Colonic mucosa (tissue), 4 donors: ENCODE data around the gene NPPB. TPM values are rescaled to one million over a fixed set of nuclear protein-coding genes. Genes with fewer than 3 reads are reported as not detected.
"Not testable (repeated sequence)": the region's sequence is repeated elsewhere in the genome, so short reads cannot be mapped to it uniquely, and the experiment has no call there.

Source experiments
- DNase-seq: peaks from one replicate; pipeline ENCODE4 v3.0.0-alpha.2; 2020
- H3K27ac ChIP-seq: fragments of 200-600 bp; one replicate; pipeline ENCODE4 v1.8.0; 2021
- H3K27me3 ChIP-seq: fragments of 200-600 bp; one replicate; pipeline ENCODE4 v1.8.0; 2021
- H3K36me3 ChIP-seq: fragments of 200-600 bp; one replicate; pipeline ENCODE4 v1.8.0; 2021
- H3K4me1 ChIP-seq: fragments of 200-600 bp; one replicate; pipeline ENCODE4 v1.8.0; 2021; ENCODE audit warnings: mild to moderate bottlenecking
- H3K4me3 ChIP-seq: fragments of 200-600 bp; one replicate; pipeline ENCODE4 v1.8.0; 2021
- H3K9ac ChIP-seq, 2 donors: one replicate each; pipeline ENCODE4 v1.7.0; 2013; ENCODE audit warnings: control low read depth in 2 of 2, low read depth in 2 of 2, low read length in 2 of 2
- H3K9me3 ChIP-seq: fragments of 200-600 bp; one replicate; pipeline ENCODE4 v1.8.0; 2021
- intact Hi-C: fragments of 100-400 bp; cut with DNase I; formaldehyde crosslinking; loops from one replicate; pipeline ENCODE4 v1.14.1; 2022
- total RNA-seq, 2 donors: library from RNA; stranded (reverse); fragmentation: NEBNext Ultra II Directional in 1 of 2; extraction: Animal tissue kit (Norgen Biotek cat#: 25700) in 1 of 2; gene quantifications; one replicate each; pipeline ENCODE4 v1.2.1, GENCODE V29; 2021
- TF ChIP-seq, protein P1 (sequence below): fragments of 200-600 bp; IDR thresholded peaks from one replicate; pipeline ENCODE4 v1.8.0; 2022; ENCODE audit warnings: antibody characterized with exemption, mild to moderate bottlenecking
- donor health status: healthy.
- donor health status: DM: no; HTN: no; CAD: no.
- donor health status: DM: no; HTN: no; CAD: no.

NPPB gene
- total RNA-seq = not detected

DNA sequence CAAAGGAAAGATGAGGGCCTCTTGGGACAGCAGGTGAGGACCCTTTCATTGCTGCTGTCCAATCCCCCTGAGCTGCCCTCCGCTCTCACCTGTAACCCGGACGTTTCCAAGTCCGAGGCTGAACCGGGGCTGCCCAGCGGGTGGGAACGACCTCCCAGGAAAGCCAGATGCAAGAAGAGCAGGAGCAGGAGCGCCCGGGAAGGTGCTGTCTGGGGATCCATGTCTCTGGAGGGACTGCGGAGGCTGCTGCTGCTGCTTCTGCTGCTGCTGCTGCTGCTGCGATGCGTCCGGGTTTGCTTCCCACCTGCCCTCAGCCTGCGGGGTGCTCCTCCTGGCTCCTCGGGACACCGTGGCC lies at the start of gene NPPB:
Gene NPPB (minus strand): TSS at position 333 of the 355 bp plus-strand sequence. CDS start 112 bp downstream, at position 221.
- Histone ChIP-seq H3K36me3 (no peaks in the 10 kb centered on the region), H3K4me1 (no peaks in the 10 kb centered on the region), H3K9ac (no peak within 1 kb of the TSS), H3K4me3 (no peak within 1 kb of the TSS), H3K27ac (no peak within 1 kb of the TSS), H3K27me3 (peaks cover 23% of the 10 kb centered on the region), H3K9me3 (no peaks in the 10 kb centered on the region)
- intact Hi-C loops = no loop called here
- no peak for DNase-seq
- TF ChIP-seq, protein P1, sequence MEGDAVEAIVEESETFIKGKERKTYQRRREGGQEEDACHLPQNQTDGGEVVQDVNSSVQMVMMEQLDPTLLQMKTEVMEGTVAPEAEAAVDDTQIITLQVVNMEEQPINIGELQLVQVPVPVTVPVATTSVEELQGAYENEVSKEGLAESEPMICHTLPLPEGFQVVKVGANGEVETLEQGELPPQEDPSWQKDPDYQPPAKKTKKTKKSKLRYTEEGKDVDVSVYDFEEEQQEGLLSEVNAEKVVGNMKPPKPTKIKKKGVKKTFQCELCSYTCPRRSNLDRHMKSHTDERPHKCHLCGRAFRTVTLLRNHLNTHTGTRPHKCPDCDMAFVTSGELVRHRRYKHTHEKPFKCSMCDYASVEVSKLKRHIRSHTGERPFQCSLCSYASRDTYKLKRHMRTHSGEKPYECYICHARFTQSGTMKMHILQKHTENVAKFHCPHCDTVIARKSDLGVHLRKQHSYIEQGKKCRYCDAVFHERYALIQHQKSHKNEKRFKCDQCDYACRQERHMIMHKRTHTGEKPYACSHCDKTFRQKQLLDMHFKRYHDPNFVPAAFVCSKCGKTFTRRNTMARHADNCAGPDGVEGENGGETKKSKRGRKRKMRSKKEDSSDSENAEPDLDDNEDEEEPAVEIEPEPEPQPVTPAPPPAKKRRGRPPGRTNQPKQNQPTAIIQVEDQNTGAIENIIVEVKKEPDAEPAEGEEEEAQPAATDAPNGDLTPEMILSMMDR = no peak

DNA sequence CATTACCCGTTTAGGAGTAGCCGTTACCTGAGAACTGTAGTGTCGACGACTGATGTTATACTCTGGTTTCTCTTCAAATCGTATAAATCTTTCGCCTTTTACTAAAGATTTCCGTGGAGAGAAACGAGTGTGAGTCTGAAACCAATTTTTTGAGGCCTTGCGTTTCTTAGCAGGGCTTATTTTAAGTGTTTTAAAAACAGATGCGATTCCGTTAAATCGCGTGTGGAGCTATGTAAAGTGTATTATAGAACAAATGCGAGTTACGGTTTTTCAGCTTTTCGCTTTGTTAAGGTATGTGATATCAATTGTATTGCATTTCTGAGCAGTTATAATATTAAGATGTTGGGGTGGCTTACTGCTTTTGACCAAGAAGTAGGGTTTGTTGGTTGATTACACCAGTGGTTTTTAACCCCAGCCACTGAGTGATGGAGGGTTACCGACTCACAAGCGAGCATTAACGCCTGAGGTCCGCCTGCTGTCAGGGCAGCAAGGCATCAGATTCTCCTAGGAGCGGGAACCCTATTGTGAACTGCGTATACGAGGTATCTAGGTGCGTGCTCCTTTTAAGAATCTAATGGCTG lies 49.4 kb upstream of the NPPB start:
- H3K9ac ChIP-seq = peak overlapping the region; percentile 87 to 95
- H3K4me1 ChIP-seq = no peaks in the 10 kb centered on the region
- TF ChIP-seq, protein P1 = no peak
- intact Hi-C loops = loop anchor here (5.0 kb wide), 1 partner anchor 69 kb away; no protein-coding TSS in a partner anchor
- H3K36me3 ChIP-seq = no peaks in the 10 kb centered on the region
- DNase-seq = peak; percentile 68
- H3K9me3 ChIP-seq = no peaks in the 10 kb centered on the region
- H3K4me3 ChIP-seq = peak overlapping the region; percentile 41
- peak overlapping the region; percentile 96 for H3K27ac ChIP-seq
- no peaks in the 10 kb centered on the region for H3K27me3 ChIP-seq

DNA sequence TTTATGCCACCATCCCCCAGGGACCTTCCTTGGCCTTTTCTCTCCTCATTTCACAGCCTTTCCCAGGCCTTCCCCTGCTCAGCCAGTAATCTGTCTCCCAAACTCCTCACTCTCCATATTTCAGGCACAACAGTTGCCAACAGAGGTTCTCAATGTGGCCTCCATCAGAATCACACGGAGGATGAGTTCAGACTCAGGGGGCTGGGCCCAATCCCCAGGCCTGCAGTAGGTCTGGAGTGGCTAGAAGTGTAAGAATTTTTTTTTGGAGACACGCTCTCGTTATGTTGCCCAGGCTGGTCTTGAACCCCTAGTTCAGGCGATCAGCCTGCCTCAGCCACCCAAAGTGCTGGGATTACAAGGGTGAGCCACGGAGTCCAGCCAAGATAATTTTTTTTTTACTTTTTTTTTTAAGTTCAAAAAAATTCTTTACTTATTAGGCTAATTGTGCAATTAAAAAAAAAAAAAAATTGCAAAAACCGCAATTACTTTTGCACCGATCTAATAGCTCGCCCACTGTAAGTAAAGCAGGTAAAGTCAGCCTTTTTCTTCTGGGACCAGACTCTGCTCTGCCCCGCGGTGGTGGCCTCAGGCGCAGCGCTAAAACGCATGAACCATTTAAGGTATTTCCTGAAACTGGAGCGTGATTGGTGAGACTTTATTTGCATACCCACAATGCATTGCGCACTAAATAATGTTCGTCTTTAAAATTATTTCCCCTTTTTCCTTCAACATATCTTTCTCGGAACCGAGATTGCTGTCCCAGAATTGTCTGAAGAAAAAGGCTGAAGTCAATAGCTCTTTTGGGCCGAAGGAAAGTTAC lies 48.7 kb upstream of the NPPB start:
- H3K9me3 ChIP-seq = no peaks in the 10 kb centered on the region
- no peaks in the 10 kb centered on the region for H3K27me3 ChIP-seq
- peak overlapping the region; percentile 41 for H3K4me3 ChIP-seq
- peak overlapping the region; percentile 96 for H3K27ac ChIP-seq
- TF ChIP-seq, protein P1 = peak; percentile 89
- no peaks in the 10 kb centered on the region for H3K4me1 ChIP-seq
- peak overlapping the region; percentile 56 to 95 for H3K9ac ChIP-seq
- DNase-seq = peak; percentile 93
- intact Hi-C loops = loop anchor here (5.0 kb wide), 1 partner anchor 70 kb away; no protein-coding TSS in a partner anchor
- no peaks in the 10 kb centered on the region for H3K36me3 ChIP-seq

DNA sequence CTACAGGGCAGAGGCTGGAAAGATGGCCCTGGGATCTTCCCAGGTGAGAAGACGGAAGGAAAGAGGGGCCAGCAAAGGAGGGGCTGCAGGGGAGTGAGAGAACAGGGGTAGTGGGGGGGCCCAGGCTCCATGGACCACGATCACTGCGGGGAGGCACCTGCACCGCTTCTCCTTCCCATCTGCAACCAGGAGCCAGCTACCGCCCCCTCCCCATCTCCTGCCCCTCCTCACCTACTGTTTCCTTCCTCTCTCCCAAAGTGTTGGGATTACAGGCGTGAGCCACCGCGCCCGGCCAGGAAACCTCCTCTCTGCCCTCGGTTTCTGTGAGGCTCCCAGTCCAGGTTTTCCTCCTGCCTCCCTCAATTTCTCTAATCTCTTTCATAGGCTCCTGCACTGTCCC lies 48.1 kb upstream of the NPPB start:
- H3K4me1 ChIP-seq = no peaks in the 10 kb centered on the region
- DNase-seq = no peak
- H3K27me3 ChIP-seq = no peaks in the 10 kb centered on the region
- H3K36me3 ChIP-seq = no peaks in the 10 kb centered on the region
- no peak overlapping the region for H3K27ac ChIP-seq
- intact Hi-C loops = loop anchor here (5.0 kb wide), 1 partner anchor 70 kb away; no protein-coding TSS in a partner anchor
- no peaks in the 10 kb centered on the region for H3K9me3 ChIP-seq
- TF ChIP-seq, protein P1 = no peak
- no peak overlapping the region for H3K4me3 ChIP-seq
- H3K9ac ChIP-seq = no peak overlapping the region

DNA sequence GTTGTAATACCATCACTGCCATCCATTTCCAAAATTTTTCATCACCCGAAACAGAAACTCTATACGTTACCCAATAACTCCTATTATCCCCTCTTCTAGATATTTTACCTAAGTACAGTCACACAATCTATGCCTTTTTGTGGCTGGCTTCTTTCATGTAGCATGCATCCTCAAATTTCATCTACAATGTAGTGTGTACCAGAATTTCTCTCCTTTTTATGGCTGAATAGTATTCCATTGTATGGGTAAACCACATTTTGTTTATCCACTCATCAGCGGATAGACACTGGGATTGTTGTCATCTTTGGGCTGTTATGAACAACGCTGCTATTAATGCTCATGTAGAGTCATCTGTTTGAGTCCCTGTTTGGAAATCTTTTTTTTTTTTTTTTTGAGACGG lies 46.2 kb upstream of the NPPB start:
- Histone ChIP-seq H3K4me3 (no peak overlapping the region), H3K9ac (no peak overlapping the region), H3K27ac (no peak overlapping the region), H3K9me3 (no peaks in the 10 kb centered on the region), H3K4me1 (no peaks in the 10 kb centered on the region), H3K27me3 (no peaks in the 10 kb centered on the region), H3K36me3 (no peaks in the 10 kb centered on the region)
- intact Hi-C loops = loop anchor here (5.0 kb wide), 1 partner anchor 72 kb away; no protein-coding TSS in a partner anchor
- DNase-seq = no peak
- TF ChIP-seq, protein P1 = no peak

DNA sequence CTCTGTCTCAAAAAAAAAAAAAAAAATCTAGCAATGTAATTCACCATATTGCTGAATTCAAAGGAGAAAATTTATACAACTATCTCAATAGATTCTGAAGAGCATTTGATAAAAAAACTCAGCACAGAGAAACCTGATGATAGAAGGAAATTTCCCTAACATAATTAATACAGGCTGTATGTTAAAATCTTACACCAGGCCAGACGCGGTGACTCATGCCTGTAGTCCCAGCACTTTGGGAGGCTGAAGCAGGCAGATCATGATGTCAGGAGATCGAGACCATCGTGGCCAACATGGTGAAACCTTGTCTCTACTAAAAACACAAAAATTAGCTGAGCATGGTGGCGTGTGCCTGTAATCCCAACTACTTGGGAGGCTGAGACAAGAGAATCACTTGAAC lies 45.4 kb upstream of the NPPB start:
- DNase-seq, intact Hi-C loops, H3K9ac ChIP-seq, H3K4me1 ChIP-seq, H3K9me3 ChIP-seq, H3K4me3 ChIP-seq, H3K36me3 ChIP-seq, H3K27me3 ChIP-seq, H3K27ac ChIP-seq: not testable (repeated sequence)
